ENCODE results near the gene TEKT1.
"Not testable (repeated sequence)": the region's sequence is repeated elsewhere in the genome, so short reads cannot be mapped to it uniquely, and the experiment has no call there.

Gene TEKT1

DNA sequence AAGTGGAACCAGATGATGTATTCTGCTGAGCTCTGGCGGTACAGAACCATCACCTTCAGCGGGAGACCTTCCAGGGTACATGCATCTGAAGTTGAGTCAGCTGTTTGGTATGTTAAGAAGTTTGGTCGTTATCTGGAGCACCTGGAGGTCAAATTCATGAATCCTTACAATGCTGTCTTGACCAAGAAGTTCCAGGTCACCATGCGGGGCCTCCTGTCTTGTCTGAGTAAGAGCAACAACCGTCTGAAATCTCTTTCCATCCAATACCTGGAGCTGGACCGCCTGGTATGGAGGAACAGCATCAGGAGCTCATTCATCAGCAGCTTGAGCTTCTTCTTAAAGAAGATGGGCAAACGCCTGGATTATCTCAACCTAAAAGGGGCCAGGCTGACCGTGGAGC lies 51.5 kb downstream of the TEKT1 start:
- Histone ChIP-seq H3K27ac (replicated peaks) (no peak overlapping the region), H3K4me3 (replicated peaks; ENCODE audit: insufficient read depth, low read length) (no peak overlapping the region), H3K27me3 (ENCODE audit: insufficient read depth, poor library complexity, severe bottlenecking) (no peaks in the 10 kb centered on the region)
- TF ChIP-seq SPI1 (IDR thresholded peaks at IDR 0.05; ENCODE audit: borderline replicate concordance, low read depth) (no peak), GABPA (IDR thresholded peaks at IDR 0.05; ENCODE audit: low read depth) (no peak), POLR2AphosphoS5 (IDR thresholded peaks at IDR 0.05; ENCODE audit: low read depth) (no peak)
- TF ChIP-seq, protein P1, sequence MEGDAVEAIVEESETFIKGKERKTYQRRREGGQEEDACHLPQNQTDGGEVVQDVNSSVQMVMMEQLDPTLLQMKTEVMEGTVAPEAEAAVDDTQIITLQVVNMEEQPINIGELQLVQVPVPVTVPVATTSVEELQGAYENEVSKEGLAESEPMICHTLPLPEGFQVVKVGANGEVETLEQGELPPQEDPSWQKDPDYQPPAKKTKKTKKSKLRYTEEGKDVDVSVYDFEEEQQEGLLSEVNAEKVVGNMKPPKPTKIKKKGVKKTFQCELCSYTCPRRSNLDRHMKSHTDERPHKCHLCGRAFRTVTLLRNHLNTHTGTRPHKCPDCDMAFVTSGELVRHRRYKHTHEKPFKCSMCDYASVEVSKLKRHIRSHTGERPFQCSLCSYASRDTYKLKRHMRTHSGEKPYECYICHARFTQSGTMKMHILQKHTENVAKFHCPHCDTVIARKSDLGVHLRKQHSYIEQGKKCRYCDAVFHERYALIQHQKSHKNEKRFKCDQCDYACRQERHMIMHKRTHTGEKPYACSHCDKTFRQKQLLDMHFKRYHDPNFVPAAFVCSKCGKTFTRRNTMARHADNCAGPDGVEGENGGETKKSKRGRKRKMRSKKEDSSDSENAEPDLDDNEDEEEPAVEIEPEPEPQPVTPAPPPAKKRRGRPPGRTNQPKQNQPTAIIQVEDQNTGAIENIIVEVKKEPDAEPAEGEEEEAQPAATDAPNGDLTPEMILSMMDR (IDR thresholded peaks at IDR 0.05; ENCODE audit: insufficient read depth, low read length) = no peak
- TF ChIP-seq, protein P2, sequence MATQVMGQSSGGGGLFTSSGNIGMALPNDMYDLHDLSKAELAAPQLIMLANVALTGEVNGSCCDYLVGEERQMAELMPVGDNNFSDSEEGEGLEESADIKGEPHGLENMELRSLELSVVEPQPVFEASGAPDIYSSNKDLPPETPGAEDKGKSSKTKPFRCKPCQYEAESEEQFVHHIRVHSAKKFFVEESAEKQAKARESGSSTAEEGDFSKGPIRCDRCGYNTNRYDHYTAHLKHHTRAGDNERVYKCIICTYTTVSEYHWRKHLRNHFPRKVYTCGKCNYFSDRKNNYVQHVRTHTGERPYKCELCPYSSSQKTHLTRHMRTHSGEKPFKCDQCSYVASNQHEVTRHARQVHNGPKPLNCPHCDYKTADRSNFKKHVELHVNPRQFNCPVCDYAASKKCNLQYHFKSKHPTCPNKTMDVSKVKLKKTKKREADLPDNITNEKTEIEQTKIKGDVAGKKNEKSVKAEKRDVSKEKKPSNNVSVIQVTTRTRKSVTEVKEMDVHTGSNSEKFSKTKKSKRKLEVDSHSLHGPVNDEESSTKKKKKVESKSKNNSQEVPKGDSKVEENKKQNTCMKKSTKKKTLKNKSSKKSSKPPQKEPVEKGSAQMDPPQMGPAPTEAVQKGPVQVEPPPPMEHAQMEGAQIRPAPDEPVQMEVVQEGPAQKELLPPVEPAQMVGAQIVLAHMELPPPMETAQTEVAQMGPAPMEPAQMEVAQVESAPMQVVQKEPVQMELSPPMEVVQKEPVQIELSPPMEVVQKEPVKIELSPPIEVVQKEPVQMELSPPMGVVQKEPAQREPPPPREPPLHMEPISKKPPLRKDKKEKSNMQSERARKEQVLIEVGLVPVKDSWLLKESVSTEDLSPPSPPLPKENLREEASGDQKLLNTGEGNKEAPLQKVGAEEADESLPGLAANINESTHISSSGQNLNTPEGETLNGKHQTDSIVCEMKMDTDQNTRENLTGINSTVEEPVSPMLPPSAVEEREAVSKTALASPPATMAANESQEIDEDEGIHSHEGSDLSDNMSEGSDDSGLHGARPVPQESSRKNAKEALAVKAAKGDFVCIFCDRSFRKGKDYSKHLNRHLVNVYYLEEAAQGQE (IDR thresholded peaks at IDR 0.05; ENCODE audit: insufficient replicate concordance, low read depth) = no peak
- no peak for DNase-seq (ENCODE audit: low read depth in 1 of 2, low spot score in 1 of 2)

DNA sequence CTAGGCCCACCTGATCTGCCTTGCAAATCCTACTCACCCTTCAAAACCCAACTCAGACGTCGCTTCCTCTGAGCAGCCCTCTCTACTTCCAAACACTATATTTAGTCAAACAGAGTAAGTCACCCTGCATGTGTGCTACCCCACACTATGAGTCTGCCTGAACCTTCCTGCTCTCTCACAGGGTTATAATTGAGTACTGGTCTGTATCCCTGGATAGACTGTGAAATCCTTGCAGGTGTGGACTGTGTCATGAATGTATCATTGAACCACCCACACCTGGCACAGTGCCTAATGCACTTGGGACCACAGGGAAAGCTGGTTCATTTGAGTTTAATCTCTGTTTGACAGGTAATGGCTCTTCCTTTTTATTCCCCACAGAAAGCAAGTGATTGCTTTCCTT lies 52.1 kb downstream of the TEKT1 start:
- no peak for TF ChIP-seq GABPA (IDR thresholded peaks at IDR 0.05; ENCODE audit: low read depth)
- TF ChIP-seq, protein P1 (IDR thresholded peaks at IDR 0.05; ENCODE audit: insufficient read depth, low read length) = no peak
- TF ChIP-seq, protein P2 (IDR thresholded peaks at IDR 0.05; ENCODE audit: insufficient replicate concordance, low read depth) = no peak
- TF ChIP-seq SPI1 (IDR thresholded peaks at IDR 0.05; ENCODE audit: borderline replicate concordance, low read depth) = no peak
- TF ChIP-seq POLR2AphosphoS5 (IDR thresholded peaks at IDR 0.05; ENCODE audit: low read depth) = no peak
- H3K4me3 ChIP-seq (replicated peaks; ENCODE audit: insufficient read depth, low read length) = no peak overlapping the region
- no peak for DNase-seq (ENCODE audit: low read depth in 1 of 2, low spot score in 1 of 2)
- no peaks in the 10 kb centered on the region for H3K27me3 ChIP-seq (ENCODE audit: insufficient read depth, poor library complexity, severe bottlenecking)
- no peak overlapping the region for H3K27ac ChIP-seq (replicated peaks)

DNA sequence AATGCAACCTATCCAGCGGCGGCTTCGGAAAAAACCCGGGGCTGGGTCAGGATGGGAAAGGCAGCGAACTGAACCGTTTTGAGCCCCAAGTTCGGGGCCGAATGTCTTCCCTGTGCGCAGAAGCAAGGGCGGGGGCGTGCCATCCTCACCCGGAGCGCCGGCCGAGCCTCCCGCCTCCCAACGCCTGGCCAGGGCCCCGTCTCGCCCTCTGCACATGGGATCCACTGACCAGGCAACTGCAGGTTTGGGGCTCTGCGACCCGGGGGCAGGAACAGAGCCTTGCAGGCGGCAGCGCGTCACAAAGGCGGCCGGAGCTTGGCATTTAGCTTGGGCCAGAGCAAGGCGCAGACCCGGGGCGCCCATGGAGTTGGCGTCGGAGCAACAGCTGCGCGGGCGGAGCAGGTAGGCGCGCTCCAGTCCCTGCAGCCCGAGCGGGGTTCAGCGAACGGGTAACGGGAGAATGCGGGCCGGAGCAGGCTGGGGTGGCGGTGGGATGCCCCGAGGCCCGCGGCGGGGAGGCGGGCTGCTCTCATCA lies 55.6 kb downstream of the TEKT1 start, which contains the start of gene FBXO39:
FBXO39 (plus strand) TSS at position 345 of the 535 bp plus-strand sequence. CDS start 3,654 bp downstream, outside the sequence.
- no peaks in the 10 kb centered on the region for H3K27me3 ChIP-seq (ENCODE audit: insufficient read depth, poor library complexity, severe bottlenecking)
- DNase-seq (ENCODE audit: low read depth in 1 of 2, low spot score in 1 of 2) = no peak
- TF ChIP-seq, protein P1 (IDR thresholded peaks at IDR 0.05; ENCODE audit: insufficient read depth, low read length) = no peak
- TF ChIP-seq, protein P2 (IDR thresholded peaks at IDR 0.05; ENCODE audit: insufficient replicate concordance, low read depth) = no peak
- TF ChIP-seq POLR2AphosphoS5 (IDR thresholded peaks at IDR 0.05; ENCODE audit: low read depth) = no peak
- no peak for TF ChIP-seq GABPA (IDR thresholded peaks at IDR 0.05; ENCODE audit: low read depth)
- TF ChIP-seq SPI1 (IDR thresholded peaks at IDR 0.05; ENCODE audit: borderline replicate concordance, low read depth) = no peak
- no peak within 1 kb of the TSS for H3K27ac ChIP-seq (replicated peaks)
- no peak within 1 kb of the TSS for H3K4me3 ChIP-seq (replicated peaks; ENCODE audit: insufficient read depth, low read length)

DNA sequence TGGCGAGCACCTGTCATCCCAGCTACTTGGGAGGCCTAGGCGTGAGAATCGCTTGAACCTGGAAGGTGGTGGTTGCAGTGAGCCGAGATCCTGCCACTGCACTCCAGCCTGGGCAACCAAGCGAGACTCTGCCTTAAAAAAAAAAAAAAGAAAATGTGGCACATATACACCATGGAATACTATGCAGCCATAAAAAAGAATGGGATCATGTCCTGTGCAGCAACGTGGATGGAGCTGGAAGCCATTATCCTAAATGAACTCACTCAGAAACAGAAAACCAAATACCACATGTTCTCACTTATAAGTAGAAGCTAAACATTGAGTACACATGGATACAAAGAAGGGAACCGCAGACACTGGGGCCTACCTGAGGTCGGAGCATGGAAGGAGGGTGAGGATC lies 56.6 kb downstream of the TEKT1 start:
- H3K4me3 ChIP-seq (replicated peaks; ENCODE audit: insufficient read depth, low read length); DNase-seq (ENCODE audit: low read depth in 1 of 2, low spot score in 1 of 2); H3K27ac ChIP-seq (replicated peaks); H3K27me3 ChIP-seq (ENCODE audit: insufficient read depth, poor library complexity, severe bottlenecking): not testable (repeated sequence)

Data from HL-60 (cell line).